Astrocyte of the spinal cord (primary cell): ENCODE measurements around the gene OR4K15.

Source experiments
- DNase-seq: peaks from one replicate; pipeline ENCODE4 v3.0.0; 2011; ENCODE audit warnings: low read depth, low spot score
- H3K4me3 ChIP-seq: 2 replicates; pipeline ENCODE4 v1.5.1; 2011; ENCODE audit warnings: low read depth, mild to moderate bottlenecking, low read length, moderate library complexity
- in situ Hi-C: cut with HindIII; loops from 2 replicates; pipeline ENCODE4 v1.10.0; 2017; ENCODE audit warnings: low sequenced_read_pairs
- TF ChIP-seq, protein P1 (sequence below): IDR thresholded peaks from 2 replicates; pipeline ENCODE4 v1.5.1; 2012; ENCODE audit warnings: low read depth, mild to moderate bottlenecking, low read length, inconsistent platforms

OR4K15 gene

DNA sequence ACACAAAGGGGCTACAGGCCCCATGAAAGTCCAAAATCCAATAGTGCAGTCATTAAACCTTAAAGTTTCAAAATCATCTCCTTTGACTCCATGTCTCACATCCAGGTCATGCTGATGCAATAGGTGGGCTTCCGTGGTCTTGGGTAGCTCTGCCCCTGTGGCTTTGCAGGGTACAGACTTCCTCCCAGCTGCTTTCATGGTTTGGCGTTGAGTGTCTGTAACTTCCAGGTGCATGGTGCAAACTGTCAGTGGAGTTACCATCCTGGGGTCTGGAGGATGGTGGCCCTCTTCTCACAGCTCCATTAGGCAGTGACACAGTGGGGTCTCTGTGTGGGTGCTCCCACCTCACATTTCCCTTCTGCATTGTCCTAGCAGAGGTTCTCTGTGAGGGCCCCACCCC is 18.0 kb downstream of the OR4K15 start:
- in situ Hi-C loops = no loop called here
- TF ChIP-seq, protein P1, sequence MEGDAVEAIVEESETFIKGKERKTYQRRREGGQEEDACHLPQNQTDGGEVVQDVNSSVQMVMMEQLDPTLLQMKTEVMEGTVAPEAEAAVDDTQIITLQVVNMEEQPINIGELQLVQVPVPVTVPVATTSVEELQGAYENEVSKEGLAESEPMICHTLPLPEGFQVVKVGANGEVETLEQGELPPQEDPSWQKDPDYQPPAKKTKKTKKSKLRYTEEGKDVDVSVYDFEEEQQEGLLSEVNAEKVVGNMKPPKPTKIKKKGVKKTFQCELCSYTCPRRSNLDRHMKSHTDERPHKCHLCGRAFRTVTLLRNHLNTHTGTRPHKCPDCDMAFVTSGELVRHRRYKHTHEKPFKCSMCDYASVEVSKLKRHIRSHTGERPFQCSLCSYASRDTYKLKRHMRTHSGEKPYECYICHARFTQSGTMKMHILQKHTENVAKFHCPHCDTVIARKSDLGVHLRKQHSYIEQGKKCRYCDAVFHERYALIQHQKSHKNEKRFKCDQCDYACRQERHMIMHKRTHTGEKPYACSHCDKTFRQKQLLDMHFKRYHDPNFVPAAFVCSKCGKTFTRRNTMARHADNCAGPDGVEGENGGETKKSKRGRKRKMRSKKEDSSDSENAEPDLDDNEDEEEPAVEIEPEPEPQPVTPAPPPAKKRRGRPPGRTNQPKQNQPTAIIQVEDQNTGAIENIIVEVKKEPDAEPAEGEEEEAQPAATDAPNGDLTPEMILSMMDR = no peak
- DNase-seq = no peak
- no peak overlapping the region for H3K4me3 ChIP-seq

DNA sequence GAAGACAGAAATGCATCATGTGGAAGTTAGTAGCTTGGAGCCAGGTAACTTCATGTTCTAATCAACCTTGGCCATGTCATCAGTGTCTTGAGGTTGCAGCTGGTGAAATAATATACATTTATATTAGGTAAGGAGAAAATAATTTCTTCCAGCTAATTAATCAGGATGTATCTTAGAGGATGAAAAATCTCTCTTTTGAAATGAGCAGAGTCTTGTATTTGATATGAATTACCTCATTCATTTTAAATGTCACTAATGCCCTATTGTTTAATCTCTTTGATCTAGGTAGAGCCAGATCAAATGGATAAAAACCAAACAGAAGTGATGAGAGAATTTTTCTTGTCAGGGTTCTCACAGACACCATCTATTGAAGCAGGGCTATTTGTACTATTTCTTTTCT is 26.5 kb downstream of the OR4K15 start, which contains the start of gene OR4Q2:
OR4Q2 (plus strand) TSS at position 301 of the 400 bp plus-strand sequence.
- in situ Hi-C loops = no loop called here
- DNase-seq = no peak
- H3K4me3 ChIP-seq = no peak within 1 kb of the TSS
- TF ChIP-seq, protein P1 = no peak

DNA sequence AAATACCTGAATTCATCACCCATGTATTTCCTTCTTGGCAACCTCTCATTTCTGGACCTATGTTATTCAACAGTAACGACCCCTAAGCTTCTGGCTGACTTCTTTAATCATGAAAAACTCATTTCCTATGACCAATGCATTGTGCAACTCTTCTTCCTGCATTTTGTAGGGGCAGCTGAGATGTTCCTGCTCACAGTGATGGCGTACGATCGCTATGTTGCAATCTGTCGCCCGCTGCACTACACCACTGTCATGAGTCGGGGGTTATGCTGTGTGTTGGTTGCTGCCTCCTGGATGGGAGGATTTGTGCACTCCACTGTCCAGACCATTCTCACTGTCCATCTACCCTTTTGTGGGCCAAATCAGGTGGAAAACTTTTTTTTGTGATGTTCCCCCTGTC is 26.9 kb downstream of the OR4K15 start:
- TF ChIP-seq, protein P1 = no peak
- in situ Hi-C loops = no loop called here
- no peak for DNase-seq
- H3K4me3 ChIP-seq = no peak overlapping the region

DNA sequence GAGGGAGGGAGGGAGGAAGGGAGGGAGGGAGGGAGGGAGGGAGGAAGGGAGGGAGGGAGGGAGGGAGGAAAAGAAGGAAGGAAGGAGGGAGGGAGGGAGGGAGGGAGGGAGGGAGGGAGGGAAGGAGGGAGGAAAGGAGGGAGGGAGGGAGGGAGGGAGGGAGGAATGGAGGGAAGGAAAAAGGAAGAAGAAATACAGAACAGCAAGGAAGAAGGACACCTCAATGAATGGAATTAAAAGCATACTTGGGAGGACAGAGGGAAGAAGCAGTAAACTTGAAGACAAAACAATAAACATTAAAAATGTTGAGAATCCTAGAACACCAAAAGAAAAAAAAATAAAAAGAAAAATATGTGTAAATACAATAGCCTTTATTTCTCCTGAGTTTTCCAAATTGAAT is 32.8 kb downstream of the OR4K15 start:
- H3K4me3 ChIP-seq = no peak overlapping the region
- in situ Hi-C loops = no loop called here
- TF ChIP-seq, protein P1 = no peak
- no peak for DNase-seq

DNA sequence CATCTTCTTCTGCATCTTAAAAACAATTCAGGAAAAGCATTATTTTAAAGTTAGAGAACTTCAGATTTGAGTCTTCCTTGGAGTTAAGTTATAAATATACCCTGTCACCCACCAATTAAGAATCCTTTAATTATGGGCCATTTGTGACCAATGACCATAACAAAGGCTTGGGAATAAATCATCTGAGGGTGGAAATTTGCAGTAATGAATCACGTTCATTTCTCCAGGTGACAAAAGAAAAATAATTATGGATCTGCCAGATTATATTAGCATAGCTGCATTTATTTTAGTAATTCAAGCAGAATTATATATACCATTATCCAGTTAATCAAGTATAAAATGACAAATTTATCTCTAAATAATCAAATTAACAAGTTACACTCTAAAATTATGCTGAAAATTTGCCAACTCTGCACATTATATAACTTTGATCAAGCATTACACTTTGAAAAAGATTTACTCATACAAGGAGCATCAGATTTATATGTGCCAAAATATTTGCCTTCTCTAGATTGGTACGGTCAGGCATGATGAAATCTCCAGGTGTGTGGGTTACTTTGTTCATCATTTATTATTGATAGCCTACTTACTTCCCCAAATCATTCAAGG is 44.0 kb downstream of the OR4K15 start, which contains the start of gene OR4K14:
OR4K14 (minus strand) TSS at position 51 of the 609 bp plus-strand sequence. CDS start 4,114 bp downstream, outside the sequence.
- TF ChIP-seq, protein P1 = no peak
- no peak within 1 kb of the TSS for H3K4me3 ChIP-seq
- DNase-seq = no peak
- in situ Hi-C loops = no loop called here
